Tibial nerve (tissue), 4 donors: ENCODE measurements around the gene WASHC4. TPM values are rescaled to one million over a fixed set of nuclear protein-coding genes. Genes with fewer than 3 reads are reported as not detected.

Experiments
- DNase-seq, 2 donors: peaks; one replicate each; pipeline ENCODE4 v3.0.0-alpha.2; 2019; ENCODE audit warnings: low spot score in 2 of 2
- H3K27ac ChIP-seq, 4 donors: fragments of 200-600 bp; sonication (generic) in 3 of 4; one replicate each; pipeline ENCODE4 v1.5.1; 2017 to 2019; ENCODE audit warnings: mild to moderate bottlenecking in 1 of 4
- H3K27me3 ChIP-seq, 2 donors: fragments of 200-600 bp; sonication (generic) in 1 of 2; one replicate each; pipeline versions ENCODE4 v1.5.1 to v1.6.0; 2017 to 2019
- H3K36me3 ChIP-seq, 3 donors: fragments of 200-600 bp; sonication (generic); one replicate each; pipeline ENCODE4 v1.5.1; 2018 to 2019
- H3K4me1 ChIP-seq, 4 donors: fragments of 200-600 bp; sonication (generic) in 3 of 4; one replicate each; pipeline ENCODE4 v1.5.1; 2017 to 2019
- H3K4me3 ChIP-seq, 4 donors: fragments of 200-600 bp; sonication (generic) in 3 of 4; one replicate each; pipeline ENCODE4 v1.5.1; 2017 to 2019; ENCODE audit warnings: mild to moderate bottlenecking in 1 of 4, moderate library complexity in 1 of 4
- H3K9me3 ChIP-seq, 4 donors: fragments of 200-600 bp; sonication (generic) in 3 of 4; one replicate each; pipeline ENCODE4 v1.5.1; 2017 to 2019
- CTCF ChIP-seq, 5 experiments: fragments of 200-600 bp in 3 of 5; fragments of 450-650 bp in 2 of 5; sonication (generic) in 3 of 5; IDR thresholded peaks; one replicate each; pipeline ENCODE4 v1.5.1; 2016 to 2019; ENCODE audit warnings: antibody characterized with exemption in 5 of 5, mild to moderate bottlenecking in 3 of 5, moderate library complexity in 2 of 5
- EP300 ChIP-seq, 2 donors: sonication (generic); formaldehyde crosslinking; IDR thresholded peaks; one replicate each; pipeline ENCODE4 v1.6.1; 2017; ENCODE audit warnings: antibody characterized with exemption in 2 of 2, mild to moderate bottlenecking in 1 of 2
- POLR2A ChIP-seq, 2 donors: fragments of 450-650 bp; IDR thresholded peaks; one replicate each; pipeline ENCODE4 v1.6.1; 2017; ENCODE audit warnings: antibody characterized with exemption in 2 of 2, mild to moderate bottlenecking in 2 of 2, moderate library complexity in 2 of 2
- WGBS, 2 donors: methylation state at CpG; one replicate each; pipeline ENCODE4 v1.1.5; 2018; 5-methylcytosine and 5-hydroxymethylcytosine counted together
- total RNA-seq, 4 donors: library from RNA; depleted of rRNA; stranded (reverse); fragments of >200 nt; gene quantifications; one replicate each; pipeline ENCODE4 v1.1.0, GENCODE V29; 2016

Gene WASHC4
- total RNA-seq, 4 donors from 2014 or later = 60.9 to 119 (median 79.9) TPM

- WGBS, 2 donors = 68 to 77% methylated on average over 6 of the region's 6 CpGs
- TF ChIP-seq CTCF (IDR thresholded peaks at IDR 0.05) (no peak), EP300 (IDR thresholded peaks at IDR 0.05) (no peak), POLR2A (IDR thresholded peaks at IDR 0.05) (no peak)
- DNase-seq = no peak
- Histone ChIP-seq H3K27me3 (no peaks in the 10 kb centered on the region), H3K4me3 (no peak overlapping the region), H3K9me3 (no peaks in the 10 kb centered on the region), H3K4me1 (peaks cover 0 to 3% (median 0%) of the 10 kb centered on the region in 4 donors), H3K36me3 (peaks cover 2 to 98% (median 12%) of the 10 kb centered on the region in 3 donors), H3K27ac (no peak overlapping the region)
Observed at GRCh38 chr12:105198961-105199360, 91.4 kb downstream of the WASHC4 start.

GRCh38 chr12:105200385-105200784 lies 92.9 kb downstream of the WASHC4 start:
- TF ChIP-seq EP300 (IDR thresholded peaks at IDR 0.05) = no peak
- no peaks in the 10 kb centered on the region for H3K9me3 ChIP-seq
- no peak overlapping the region for H3K27ac ChIP-seq
- no peak for DNase-seq
- no peak overlapping the region for H3K4me3 ChIP-seq
- H3K36me3 ChIP-seq = peaks cover 0 to 98% (median 16%) of the 10 kb centered on the region in 3 donors
- 94 to 98% methylated on average over 3 to 4 of the region's 4 CpGs for WGBS, 2 donors
- no peaks in the 10 kb centered on the region for H3K27me3 ChIP-seq
- H3K4me1 ChIP-seq = peaks cover 0 to 3% (median 0%) of the 10 kb centered on the region in 4 donors

DNA sequence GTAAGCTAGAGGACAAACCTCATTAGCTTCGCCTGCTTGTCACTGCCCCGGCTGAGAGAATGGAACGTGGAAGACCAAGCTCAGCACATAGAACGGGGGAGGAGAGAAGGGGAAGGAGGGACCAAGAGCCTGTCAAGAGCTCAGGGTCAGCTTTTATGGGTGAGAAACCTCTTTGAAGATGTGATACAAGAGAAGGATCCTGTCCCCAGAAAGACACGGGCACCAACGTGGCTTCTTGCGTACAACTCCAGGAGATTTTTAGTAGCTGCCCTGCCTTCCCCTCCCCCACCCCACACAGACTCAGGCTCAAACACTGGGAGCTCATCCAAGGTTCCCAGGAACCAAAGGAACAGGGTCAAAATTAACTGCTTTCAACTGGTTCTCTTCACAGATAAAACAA lies 93.8 kb downstream of the WASHC4 start:
- 81 to 90% methylated on average over 7 of the region's 7 CpGs for WGBS, 2 donors
- Histone ChIP-seq H3K9me3 (no peaks in the 10 kb centered on the region), H3K27ac (no peak overlapping the region), H3K36me3 (peaks cover 0 to 98% (median 18%) of the 10 kb centered on the region in 3 donors), H3K4me1 (peaks cover 0 to 3% (median 0%) of the 10 kb centered on the region in 4 donors), H3K4me3 (no peak overlapping the region), H3K27me3 (no peaks in the 10 kb centered on the region)
- DNase-seq = no peak
- TF ChIP-seq POLR2A (IDR thresholded peaks at IDR 0.05) = no peak
- TF ChIP-seq EP300 (IDR thresholded peaks at IDR 0.05) = no peak
- no peak for TF ChIP-seq CTCF (IDR thresholded peaks at IDR 0.05)

- no peaks in the 10 kb centered on the region for H3K9me3 ChIP-seq
- DNase-seq = no peak
- no peak for TF ChIP-seq CTCF (IDR thresholded peaks at IDR 0.05)
- no peak for TF ChIP-seq EP300 (IDR thresholded peaks at IDR 0.05)
- TF ChIP-seq POLR2A (IDR thresholded peaks at IDR 0.05) = no peak
- H3K4me3 ChIP-seq = no peak overlapping the region
- H3K27ac ChIP-seq = no peak overlapping the region
- no peaks in the 10 kb centered on the region for H3K27me3 ChIP-seq
- H3K36me3 ChIP-seq = peaks cover 0 to 98% (median 21%) of the 10 kb centered on the region in 3 donors
- WGBS, 2 donors = 89 to 91% methylated on average over 6 of the region's 6 CpGs
- H3K4me1 ChIP-seq = peaks cover 0 to 3% (median 0%) of the 10 kb centered on the region in 4 donors
Observed at GRCh38 chr12:105202202-105202601, 94.7 kb downstream of the WASHC4 start.

DNA sequence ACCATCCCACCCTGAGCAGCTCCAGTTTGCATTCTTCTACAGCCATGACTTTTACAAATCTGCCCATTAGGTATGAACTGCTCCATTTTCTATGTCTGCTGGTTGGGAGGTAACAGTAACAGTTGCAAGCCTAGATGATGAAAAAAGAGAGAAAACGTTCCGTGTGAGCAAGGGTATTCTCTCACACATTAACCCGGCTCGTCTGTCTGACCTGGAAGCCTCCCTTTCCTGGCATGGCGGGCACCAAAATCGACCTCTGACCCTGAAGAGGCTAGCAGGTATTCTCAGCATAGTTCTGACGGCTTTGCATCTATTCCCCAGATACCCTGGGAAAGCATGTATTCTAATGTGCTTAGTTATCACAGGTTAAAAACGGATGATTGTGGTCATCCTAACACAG lies 96.6 kb downstream of the WASHC4 start:
- H3K27ac ChIP-seq = no peak overlapping the region
- no peaks in the 10 kb centered on the region for H3K9me3 ChIP-seq
- H3K36me3 ChIP-seq = peaks cover 0 to 98% (median 14%) of the 10 kb centered on the region in 3 donors
- TF ChIP-seq EP300 (IDR thresholded peaks at IDR 0.05) (no peak), CTCF (IDR thresholded peaks at IDR 0.05) (no peak), POLR2A (IDR thresholded peaks at IDR 0.05) (no peak)
- no peak for DNase-seq
- H3K4me3 ChIP-seq = no peak overlapping the region
- no peaks in the 10 kb centered on the region for H3K27me3 ChIP-seq
- peaks cover 0 to 3% (median 0%) of the 10 kb centered on the region in 4 donors for H3K4me1 ChIP-seq
- WGBS, 2 donors = 92 to 93% methylated on average over 8 of the region's 8 CpGs

GRCh38 chr12:105204916-105205315 lies 97.4 kb downstream of the WASHC4 start:
- 72% methylated on average over 5 to 6 of the region's 6 CpGs for WGBS, 2 donors
- TF ChIP-seq CTCF (IDR thresholded peaks at IDR 0.05) (no peak), POLR2A (IDR thresholded peaks at IDR 0.05) (no peak), EP300 (IDR thresholded peaks at IDR 0.05) (no peak)
- peaks cover 0 to 100% (median 14%) of the 10 kb centered on the region in 3 donors for H3K36me3 ChIP-seq
- DNase-seq = no peak
- H3K27me3 ChIP-seq = no peaks in the 10 kb centered on the region
- H3K4me3 ChIP-seq = no peak overlapping the region
- peaks cover 0 to 3% (median 0%) of the 10 kb centered on the region in 4 donors for H3K4me1 ChIP-seq
- no peak overlapping the region for H3K27ac ChIP-seq
- no peaks in the 10 kb centered on the region for H3K9me3 ChIP-seq
